ENCODE data around the gene DMRT3. TPM values are rescaled to one million over a fixed set of nuclear protein-coding genes. Genes with fewer than 3 reads are reported as not detected.

DMRT3 gene
- total RNA-seq, 1 experiment from 2014 or later = not detected

- no peak overlapping the region for H3K4me3 Mint-ChIP-seq
- H3K9me3 Mint-ChIP-seq = no peaks in the 10 kb centered on the region
- ChIA-PET CTCF (interaction anchor here (1.2 to 2.3 kb wide), 3 partner anchors 24 to 57 kb away, joined by 3 to 10 read pairs (median 3); no protein-coding TSS in a partner anchor), POLR2A (no interaction called here)
- DNase-seq (ENCODE audit: low spot score) (no peak), ATAC-seq (no peak)
- TF ChIP-seq ZMAT4 (CRISPR knock-in tag; IDR thresholded peaks at IDR 0.05) (no peak), SMAD3 (CRISPR knock-in tag; IDR thresholded peaks at IDR 0.05; ENCODE audit: borderline replicate concordance) (no peak), FOXP1 (CRISPR knock-in tag; IDR thresholded peaks at IDR 0.05; ENCODE audit: borderline replicate concordance) (no peak), ZNF219 (CRISPR knock-in tag; IDR thresholded peaks at IDR 0.05; ENCODE audit: borderline replicate concordance) (no peak), HMGA2 (CRISPR knock-in tag; IDR thresholded peaks at IDR 0.05) (no peak), FOXJ3 (CRISPR knock-in tag; IDR thresholded peaks at IDR 0.05; ENCODE audit: borderline replicate concordance) (no peak), AFF4 (CRISPR knock-in tag; IDR thresholded peaks at IDR 0.05; ENCODE audit: borderline replicate concordance) (no peak), ZNF232 (CRISPR knock-in tag; IDR thresholded peaks at IDR 0.05) (no peak), SMAD4 (CRISPR knock-in tag; IDR thresholded peaks at IDR 0.05) (no peak), ETV6 (CRISPR knock-in tag; IDR thresholded peaks at IDR 0.05) (no peak), NR2C2 (CRISPR knock-in tag; IDR thresholded peaks at IDR 0.05) (no peak), ELF4 (CRISPR knock-in tag; IDR thresholded peaks at IDR 0.05; ENCODE audit: low read depth) (no peak), ZNF425 (CRISPR knock-in tag; conservative IDR thresholded peaks at IDR 0.05) (no peak), TEAD4 (CRISPR knock-in tag; IDR thresholded peaks at IDR 0.05) (no peak)
- TF ChIP-seq, protein P1, sequence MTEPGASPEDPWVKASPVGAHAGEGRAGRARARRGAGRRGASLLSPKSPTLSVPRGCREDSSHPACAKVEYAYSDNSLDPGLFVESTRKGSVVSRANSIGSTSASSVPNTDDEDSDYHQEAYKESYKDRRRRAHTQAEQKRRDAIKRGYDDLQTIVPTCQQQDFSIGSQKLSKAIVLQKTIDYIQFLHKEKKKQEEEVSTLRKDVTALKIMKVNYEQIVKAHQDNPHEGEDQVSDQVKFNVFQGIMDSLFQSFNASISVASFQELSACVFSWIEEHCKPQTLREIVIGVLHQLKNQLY (CRISPR knock-in tag; IDR thresholded peaks at IDR 0.05) = no peak
- TF ChIP-seq, protein P2, sequence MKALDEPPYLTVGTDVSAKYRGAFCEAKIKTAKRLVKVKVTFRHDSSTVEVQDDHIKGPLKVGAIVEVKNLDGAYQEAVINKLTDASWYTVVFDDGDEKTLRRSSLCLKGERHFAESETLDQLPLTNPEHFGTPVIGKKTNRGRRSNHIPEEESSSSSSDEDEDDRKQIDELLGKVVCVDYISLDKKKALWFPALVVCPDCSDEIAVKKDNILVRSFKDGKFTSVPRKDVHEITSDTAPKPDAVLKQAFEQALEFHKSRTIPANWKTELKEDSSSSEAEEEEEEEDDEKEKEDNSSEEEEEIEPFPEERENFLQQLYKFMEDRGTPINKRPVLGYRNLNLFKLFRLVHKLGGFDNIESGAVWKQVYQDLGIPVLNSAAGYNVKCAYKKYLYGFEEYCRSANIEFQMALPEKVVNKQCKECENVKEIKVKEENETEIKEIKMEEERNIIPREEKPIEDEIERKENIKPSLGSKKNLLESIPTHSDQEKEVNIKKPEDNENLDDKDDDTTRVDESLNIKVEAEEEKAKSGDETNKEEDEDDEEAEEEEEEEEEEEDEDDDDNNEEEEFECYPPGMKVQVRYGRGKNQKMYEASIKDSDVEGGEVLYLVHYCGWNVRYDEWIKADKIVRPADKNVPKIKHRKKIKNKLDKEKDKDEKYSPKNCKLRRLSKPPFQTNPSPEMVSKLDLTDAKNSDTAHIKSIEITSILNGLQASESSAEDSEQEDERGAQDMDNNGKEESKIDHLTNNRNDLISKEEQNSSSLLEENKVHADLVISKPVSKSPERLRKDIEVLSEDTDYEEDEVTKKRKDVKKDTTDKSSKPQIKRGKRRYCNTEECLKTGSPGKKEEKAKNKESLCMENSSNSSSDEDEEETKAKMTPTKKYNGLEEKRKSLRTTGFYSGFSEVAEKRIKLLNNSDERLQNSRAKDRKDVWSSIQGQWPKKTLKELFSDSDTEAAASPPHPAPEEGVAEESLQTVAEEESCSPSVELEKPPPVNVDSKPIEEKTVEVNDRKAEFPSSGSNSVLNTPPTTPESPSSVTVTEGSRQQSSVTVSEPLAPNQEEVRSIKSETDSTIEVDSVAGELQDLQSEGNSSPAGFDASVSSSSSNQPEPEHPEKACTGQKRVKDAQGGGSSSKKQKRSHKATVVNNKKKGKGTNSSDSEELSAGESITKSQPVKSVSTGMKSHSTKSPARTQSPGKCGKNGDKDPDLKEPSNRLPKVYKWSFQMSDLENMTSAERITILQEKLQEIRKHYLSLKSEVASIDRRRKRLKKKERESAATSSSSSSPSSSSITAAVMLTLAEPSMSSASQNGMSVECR (CRISPR knock-in tag; IDR thresholded peaks at IDR 0.05; ENCODE audit: borderline replicate concordance) = no peak
- H3K27me3 Mint-ChIP-seq (ENCODE audit: low read depth) = no peaks in the 10 kb centered on the region
- no peaks in the 10 kb centered on the region for H3K36me3 Mint-ChIP-seq
- H3K4me1 Mint-ChIP-seq = peaks cover 8% of the 10 kb centered on the region
- no peak overlapping the region for H3K27ac Mint-ChIP-seq
These were observed 23.9 kb upstream of the DMRT3 start for GRCh38 chr9:952546-952945.
